ENCODE data around the gene CDON. TPM values are rescaled to one million over a fixed set of nuclear protein-coding genes. Genes with fewer than 3 reads are reported as not detected.

The CDON gene
- total RNA-seq, 1 experiment from 2014 or later: 34.1 TPM

DNA sequence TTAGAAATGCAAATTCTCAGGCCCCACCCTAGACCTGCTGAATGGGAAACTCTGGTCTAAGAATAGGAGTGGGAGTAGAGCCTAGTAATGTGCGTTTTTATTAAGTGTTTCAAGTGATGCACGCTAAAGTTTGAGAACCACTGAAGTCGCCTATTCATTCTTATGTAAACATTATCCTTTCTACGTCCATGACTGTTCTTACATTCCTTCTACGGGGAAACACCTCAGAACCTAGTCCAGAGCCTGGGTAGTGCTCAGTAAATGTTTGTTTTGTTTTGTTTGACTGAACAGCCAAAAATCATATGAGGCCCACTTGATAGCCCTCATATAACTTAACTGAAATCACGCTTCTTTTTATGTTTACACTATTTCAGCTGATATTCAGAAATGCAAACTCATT is 87.0 kb downstream of the CDON start:
- H3K27me3 Mint-ChIP-seq (ENCODE audit: low read depth): no peaks in the 10 kb centered on the region
- ChIA-PET POLR2A (no interaction called here), CTCF (interaction anchor here (0.8 kb wide), 1 partner anchor 86 kb away, joined by 3 read pairs; no protein-coding TSS in a partner anchor)
- ATAC-seq: no peak
- no peaks in the 10 kb centered on the region for H3K9me3 Mint-ChIP-seq
- H3K36me3 Mint-ChIP-seq: peaks cover 2% of the 10 kb centered on the region
- TF ChIP-seq ZNF219 (CRISPR knock-in tag; IDR thresholded peaks at IDR 0.05; ENCODE audit: borderline replicate concordance) (no peak), ZNF396 (CRISPR knock-in tag; IDR thresholded peaks at IDR 0.05; ENCODE audit: borderline replicate concordance) (no peak), MXD4 (CRISPR knock-in tag; IDR thresholded peaks at IDR 0.05; ENCODE audit: borderline replicate concordance) (no peak), GTF2I (CRISPR knock-in tag; conservative IDR thresholded peaks at IDR 0.05) (no peak)
- TF ChIP-seq, protein P1, sequence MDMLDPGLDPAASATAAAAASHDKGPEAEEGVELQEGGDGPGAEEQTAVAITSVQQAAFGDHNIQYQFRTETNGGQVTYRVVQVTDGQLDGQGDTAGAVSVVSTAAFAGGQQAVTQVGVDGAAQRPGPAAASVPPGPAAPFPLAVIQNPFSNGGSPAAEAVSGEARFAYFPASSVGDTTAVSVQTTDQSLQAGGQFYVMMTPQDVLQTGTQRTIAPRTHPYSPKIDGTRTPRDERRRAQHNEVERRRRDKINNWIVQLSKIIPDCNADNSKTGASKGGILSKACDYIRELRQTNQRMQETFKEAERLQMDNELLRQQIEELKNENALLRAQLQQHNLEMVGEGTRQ (CRISPR knock-in tag; IDR thresholded peaks at IDR 0.05): no peak
- no peak overlapping the region for H3K27ac Mint-ChIP-seq
- H3K4me3 Mint-ChIP-seq: no peak overlapping the region
- DNase-seq (ENCODE audit: low spot score): no peak
- peaks cover 25% of the 10 kb centered on the region for H3K4me1 Mint-ChIP-seq

DNA sequence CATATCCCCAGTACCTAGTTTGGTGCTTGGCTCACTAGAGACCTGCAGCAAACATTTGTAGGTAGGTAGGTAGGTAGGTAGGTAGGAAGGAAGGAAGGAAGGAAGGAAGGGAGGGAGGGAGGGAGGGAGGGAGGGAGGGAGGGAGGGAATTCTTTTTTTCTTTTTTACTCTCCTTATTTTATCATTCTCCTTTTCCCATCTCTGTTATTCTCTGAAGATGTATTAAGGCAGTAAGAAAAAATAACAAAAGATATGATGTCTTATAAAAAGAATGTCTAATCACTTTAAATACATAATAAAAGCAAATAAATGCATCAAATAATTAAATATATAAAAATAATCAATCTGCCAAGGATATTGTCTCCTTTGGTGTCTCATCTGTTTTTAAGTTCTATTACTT is 88.4 kb downstream of the CDON start:
- no peaks in the 10 kb centered on the region; the same call in 1 of the 2 replicates for H3K36me3 Mint-ChIP-seq
- ChIA-PET POLR2A (no interaction called here), CTCF (interaction anchor here (1.6 kb wide), 1 partner anchor 56 kb away, joined by 3 read pairs; no protein-coding TSS in a partner anchor)
- DNase-seq (ENCODE audit: low spot score) (no peak), ATAC-seq (no peak)
- peaks cover 12% of the 10 kb centered on the region for H3K4me1 Mint-ChIP-seq
- H3K27ac Mint-ChIP-seq: no peak overlapping the region
- H3K9me3 Mint-ChIP-seq: no peaks in the 10 kb centered on the region
- H3K4me3 Mint-ChIP-seq: no peak overlapping the region
- TF ChIP-seq GTF2I (CRISPR knock-in tag; conservative IDR thresholded peaks at IDR 0.05): no peak
- no peak for TF ChIP-seq CREB1 (CRISPR knock-in tag; IDR thresholded peaks at IDR 0.05)
- no peak for TF ChIP-seq ZNF512 (CRISPR knock-in tag; IDR thresholded peaks at IDR 0.05; ENCODE audit: borderline replicate concordance)
- TF ChIP-seq FOXJ3 (CRISPR knock-in tag; IDR thresholded peaks at IDR 0.05; ENCODE audit: borderline replicate concordance): no peak
- TF ChIP-seq, protein P2, sequence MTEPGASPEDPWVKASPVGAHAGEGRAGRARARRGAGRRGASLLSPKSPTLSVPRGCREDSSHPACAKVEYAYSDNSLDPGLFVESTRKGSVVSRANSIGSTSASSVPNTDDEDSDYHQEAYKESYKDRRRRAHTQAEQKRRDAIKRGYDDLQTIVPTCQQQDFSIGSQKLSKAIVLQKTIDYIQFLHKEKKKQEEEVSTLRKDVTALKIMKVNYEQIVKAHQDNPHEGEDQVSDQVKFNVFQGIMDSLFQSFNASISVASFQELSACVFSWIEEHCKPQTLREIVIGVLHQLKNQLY (CRISPR knock-in tag; IDR thresholded peaks at IDR 0.05): no peak
- H3K27me3 Mint-ChIP-seq (ENCODE audit: low read depth): no peaks in the 10 kb centered on the region

GRCh38 chr11:125971618-125972017 is 91.0 kb downstream of the CDON start:
- no peaks in the 10 kb centered on the region for H3K9me3 Mint-ChIP-seq
- POLR2A ChIA-PET: no interaction called here

More at GRCh38 chr11:125971618-125972017, 91.0 kb downstream of the CDON start:
- CTCF ChIA-PET: no interaction called here
- DNase-seq (ENCODE audit: low spot score) (no peak), ATAC-seq (no peak)
- H3K27me3 Mint-ChIP-seq (ENCODE audit: low read depth): no peaks in the 10 kb centered on the region
- H3K27ac Mint-ChIP-seq: no peak overlapping the region
- H3K36me3 Mint-ChIP-seq: no peaks in the 10 kb centered on the region
- no peak overlapping the region for H3K4me3 Mint-ChIP-seq
- H3K4me1 Mint-ChIP-seq: no peaks in the 10 kb centered on the region
- TF ChIP-seq, protein P1 (CRISPR knock-in tag; IDR thresholded peaks at IDR 0.05): no peak
- TF ChIP-seq SOX15 (CRISPR knock-in tag; IDR thresholded peaks at IDR 0.05) (no peak), MXD4 (CRISPR knock-in tag; IDR thresholded peaks at IDR 0.05; ENCODE audit: borderline replicate concordance) (no peak), NFE2L1 (CRISPR knock-in tag; IDR thresholded peaks at IDR 0.05) (no peak), E2F5 (CRISPR knock-in tag; IDR thresholded peaks at IDR 0.05) (no peak), ZBTB43 (CRISPR knock-in tag; IDR thresholded peaks at IDR 0.05) (no peak), ZNF263 (CRISPR knock-in tag; IDR thresholded peaks at IDR 0.05; ENCODE audit: low read depth) (no peak), SMAD3 (CRISPR knock-in tag; IDR thresholded peaks at IDR 0.05; ENCODE audit: borderline replicate concordance) (no peak), ELF4 (CRISPR knock-in tag; IDR thresholded peaks at IDR 0.05; ENCODE audit: low read depth) (no peak), TEAD1 (CRISPR knock-in tag; IDR thresholded peaks at IDR 0.05) (no peak), ZNF121 (CRISPR knock-in tag; IDR thresholded peaks at IDR 0.05) (no peak)
